ENCODE results near the gene MAST2. TPM values are rescaled to one million over a fixed set of nuclear protein-coding genes. Genes with fewer than 3 reads are reported as not detected.

MAST2 gene
- total RNA-seq, 1 donor from 2014 or later = 55.0 TPM

GRCh38 chr1:45999507-45999906 lies 196.1 kb downstream of the MAST2 start:
- intact Hi-C loops (cut with DNase I) = no loop called here
- DNase-seq (ENCODE audit: low spot score) = no peak
- no peak for ATAC-seq

- ATAC-seq (no peak), DNase-seq (ENCODE audit: low spot score) (no peak)
- intact Hi-C loops (cut with DNase I) = no loop called here
These were observed 197.8 kb downstream of the MAST2 start for GRCh38 chr1:46001081-46001785.

GRCh38 chr1:46002551-46003150 lies 199.2 kb downstream of the MAST2 start:
- intact Hi-C loops (cut with DNase I) = no loop called here
- DNase-seq (ENCODE audit: low spot score) = no peak
- no peak for ATAC-seq

DNA sequence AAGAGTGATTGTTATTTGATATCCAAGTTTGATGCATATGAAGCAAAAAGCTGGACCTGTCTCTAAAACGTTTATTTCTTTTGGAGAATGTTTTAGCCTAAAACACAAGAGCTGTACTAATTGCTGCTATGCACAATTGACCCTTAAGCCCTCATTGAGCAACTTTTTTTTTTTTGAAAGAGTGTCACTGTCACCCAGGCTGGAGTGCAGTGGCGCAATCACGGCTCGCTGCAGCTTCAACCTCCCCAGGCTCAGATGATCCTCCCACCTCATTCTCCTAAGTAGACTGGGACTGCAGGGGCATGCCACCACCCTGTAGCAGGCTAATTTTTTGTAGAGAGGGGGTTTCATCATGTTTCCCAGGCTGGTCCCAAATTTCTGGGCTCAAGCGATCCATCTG lies 199.9 kb downstream of the MAST2 start:
- ATAC-seq (no peak), DNase-seq (ENCODE audit: low spot score) (no peak)
- intact Hi-C loops (cut with DNase I) = no loop called here

- ATAC-seq (no peak), DNase-seq (ENCODE audit: low spot score) (no peak)
- intact Hi-C loops (cut with DNase I) = no loop called here
These were observed 201.1 kb downstream of the MAST2 start for GRCh38 chr1:46004492-46004891.

DNA sequence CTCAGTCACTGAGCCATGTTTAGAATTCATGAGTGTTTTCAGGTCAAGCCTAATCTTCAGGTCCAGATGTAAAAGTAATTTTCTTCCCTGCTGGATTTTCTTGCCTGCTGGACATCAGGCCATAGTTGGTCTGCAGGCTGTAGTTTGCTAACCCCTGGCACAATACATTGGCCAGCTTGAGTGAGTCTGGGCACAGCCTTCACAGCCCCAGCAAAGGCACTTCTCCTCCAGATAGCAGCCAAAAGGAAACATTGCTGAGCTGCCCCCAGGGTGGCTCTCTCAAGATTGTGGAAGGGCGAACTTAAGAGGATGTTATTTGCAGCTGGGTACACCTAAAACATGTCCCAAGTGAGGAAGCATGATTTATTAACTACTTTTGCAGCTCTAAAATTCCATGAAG lies 202.2 kb downstream of the MAST2 start:
- ATAC-seq (no peak), DNase-seq (ENCODE audit: low spot score) (no peak)
- intact Hi-C loops (cut with DNase I) = no loop called here

DNA sequence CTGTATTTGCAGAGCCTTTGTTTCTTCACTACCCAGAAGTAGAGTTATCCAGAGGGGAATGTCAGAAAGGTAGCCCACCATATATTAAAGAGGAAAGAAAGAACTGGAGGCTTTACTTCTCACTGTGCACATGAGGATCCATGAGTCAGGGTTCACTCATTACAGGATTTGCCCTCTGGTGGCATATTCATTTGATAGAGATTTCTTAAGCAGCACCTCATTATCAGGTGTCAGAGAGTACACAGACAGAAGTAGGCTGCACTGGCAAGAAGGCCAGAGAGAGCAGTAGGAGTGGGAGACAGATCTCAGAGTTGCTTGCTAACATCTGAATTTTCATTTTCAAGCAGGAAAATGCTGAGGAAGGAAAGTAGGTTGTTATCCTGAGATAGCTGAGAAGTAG lies 205.2 kb downstream of the MAST2 start:
- no peak for ATAC-seq
- DNase-seq (ENCODE audit: low spot score) = no peak
- intact Hi-C loops (cut with DNase I) = no loop called here

GRCh38 chr1:46010611-46011010 lies 207.2 kb downstream of the MAST2 start:
- ATAC-seq (no peak), DNase-seq (ENCODE audit: low spot score) (no peak)
- intact Hi-C loops (cut with DNase I) = no loop called here

- DNase-seq (ENCODE audit: low spot score) (no peak), ATAC-seq (no peak)
- intact Hi-C loops (cut with DNase I) = no loop called here
These were observed 207.8 kb downstream of the MAST2 start for GRCh38 chr1:46011121-46011695.

- intact Hi-C loops (cut with DNase I) = no loop called here
- no peak for ATAC-seq
These were observed 208.8 kb downstream of the MAST2 start for GRCh38 chr1:46012236-46012635.

GRCh38 chr1:46013581-46013980 lies 210.2 kb downstream of the MAST2 start:
- DNase-seq (ENCODE audit: low spot score) = no peak
- no peak for ATAC-seq
- intact Hi-C loops (cut with DNase I) = no loop called here

More at GRCh38 chr1:46012236-46012635, 208.8 kb downstream of the MAST2 start:
- DNase-seq (ENCODE audit: low spot score) = no peak

DNA sequence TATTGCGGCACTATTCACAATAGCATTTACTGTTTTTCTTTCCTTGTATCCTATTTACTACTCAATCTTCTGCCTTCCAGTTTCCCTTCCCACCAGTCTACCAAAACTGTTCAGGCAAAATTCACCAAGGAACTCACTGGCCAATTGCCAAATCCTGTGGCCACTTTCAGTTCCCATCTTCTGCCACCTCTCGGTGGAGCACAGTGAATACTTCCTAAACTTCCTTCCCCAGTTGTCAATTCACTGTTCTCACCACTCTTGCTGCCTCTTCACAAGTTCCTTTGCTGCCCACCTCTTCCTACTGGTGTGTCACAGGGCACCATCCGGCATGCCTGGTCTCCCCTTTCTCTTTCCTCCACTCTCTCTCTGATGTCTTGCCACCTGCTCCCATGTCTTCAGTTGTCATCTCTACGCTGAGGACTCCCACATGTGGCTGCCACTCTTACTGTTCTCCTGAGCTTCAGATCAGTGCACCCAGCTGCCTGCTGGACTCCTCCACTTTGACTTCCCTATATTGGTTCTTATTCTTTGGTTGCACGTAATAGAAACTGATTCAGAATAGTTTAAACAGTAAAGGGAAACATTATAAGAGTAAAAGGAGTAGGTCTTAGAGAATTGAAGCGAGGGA lies 214.6 kb downstream of the MAST2 start:
- ATAC-seq = no peak
- DNase-seq (ENCODE audit: low spot score) = no peak
- intact Hi-C loops (cut with DNase I) = no loop called here

- no peak for DNase-seq (ENCODE audit: low spot score)
- intact Hi-C loops (cut with DNase I) = no loop called here
- no peak for ATAC-seq
These were observed 215.9 kb downstream of the MAST2 start for GRCh38 chr1:46019348-46019747.

GRCh38 chr1:46020010-46020409 lies 216.6 kb downstream of the MAST2 start:
- DNase-seq (ENCODE audit: low spot score) = no peak
- intact Hi-C loops (cut with DNase I) = no loop called here
- peak; percentile 76 for ATAC-seq

GRCh38 chr1:46021046-46021996 lies 217.9 kb downstream of the MAST2 start:
- DNase-seq (ENCODE audit: low spot score) (no peak), ATAC-seq (no peak)
- intact Hi-C loops (cut with DNase I) = no loop called here

DNA sequence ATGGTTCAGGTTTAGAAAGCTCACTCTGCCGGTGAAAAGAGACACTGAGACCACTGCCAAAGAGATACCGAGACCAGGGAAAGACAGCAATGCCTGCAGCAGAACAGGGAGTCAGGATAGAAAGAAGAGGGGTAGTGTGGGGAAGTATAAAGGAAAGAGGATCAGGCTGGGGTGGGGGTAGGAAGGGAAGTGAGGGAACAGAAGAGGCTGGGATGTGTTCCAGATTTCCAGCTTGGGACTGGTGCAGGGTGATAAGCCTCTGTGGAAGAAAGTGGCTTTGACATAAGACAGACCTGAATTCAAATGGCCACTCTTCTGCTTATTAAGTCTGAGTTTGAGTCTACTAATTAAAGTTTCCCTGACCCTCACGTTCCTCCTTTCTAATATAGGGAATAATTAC lies 223.1 kb downstream of the MAST2 start:
- ATAC-seq = no peak
- DNase-seq (ENCODE audit: low spot score) = no peak
- intact Hi-C loops (cut with DNase I) = no loop called here

DNA sequence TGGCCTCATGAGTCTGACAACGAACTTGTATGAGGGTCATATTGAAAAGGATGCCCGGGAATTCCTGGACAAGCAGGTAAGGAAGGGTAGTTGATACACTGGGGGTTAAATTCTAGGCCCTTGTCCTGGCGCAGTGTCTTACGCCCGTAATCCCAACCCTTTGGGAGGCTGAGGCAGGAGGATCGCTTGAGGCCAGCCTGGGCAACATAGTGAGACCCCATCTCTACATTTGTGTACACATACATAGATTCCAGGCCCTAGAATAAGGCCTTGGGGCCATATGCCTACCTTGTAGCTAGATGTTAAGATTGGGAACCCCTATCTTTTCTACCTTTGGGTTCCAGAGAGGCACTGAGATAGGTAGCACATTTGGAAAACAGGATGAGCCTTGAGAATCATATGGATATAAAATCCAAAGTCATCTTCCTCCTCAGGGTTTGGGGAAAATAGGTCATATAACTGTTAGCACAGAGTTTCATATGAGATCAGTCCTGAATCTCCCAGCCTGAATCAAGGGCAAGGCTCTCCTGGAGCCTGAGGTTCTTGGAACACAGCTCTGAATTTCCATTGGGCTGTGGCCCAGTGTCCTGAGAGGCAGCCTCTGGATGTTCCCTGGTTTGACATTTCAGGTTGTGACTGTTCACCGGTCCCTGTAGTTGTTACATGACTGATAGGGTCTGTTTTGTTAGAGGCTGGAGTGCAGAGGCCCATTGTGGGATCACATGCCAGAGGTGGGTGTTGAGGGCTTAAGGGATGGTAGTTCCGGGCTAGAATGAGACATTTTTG lies 224.6 kb downstream of the MAST2 start:
- no peak for DNase-seq (ENCODE audit: low spot score)
- ATAC-seq = no peak
- intact Hi-C loops (cut with DNase I) = no loop called here

- intact Hi-C loops (cut with DNase I) = no loop called here
- DNase-seq (ENCODE audit: low spot score) (no peak), ATAC-seq (no peak)
These were observed 226.9 kb downstream of the MAST2 start for GRCh38 chr1:46030074-46030870.

All from sciatic nerve (tissue), 2 donors.